Activated T-helper 1 cell treated with anti-CD3 and anti-CD28 coated beads, Interleukin-2, amount 50 U/mL, for 16 hours (primary cell): ENCODE results near the gene WTAP.
"Not testable (repeated sequence)": the region's sequence is repeated elsewhere in the genome, so short reads cannot be mapped to it uniquely, and the experiment has no call there.

ENCODE experiments used
- DNase-seq, 2 donors: peaks; one replicate each; pipeline ENCODE4 v3.0.0-alpha.2; 2020; ENCODE audit warnings: low read depth in 1 of 2, low spot score in 1 of 2

WTAP gene

GRCh38 chr6:159693128-159693893 is 34.0 kb upstream of the WTAP start, which contains the start of gene SOD2:
TSS of gene SOD2 (minus strand) at chr6:159693241. CDS start at chr6:159693167, 74 bp downstream.
- peak; percentile 67 to 72 for DNase-seq

DNA sequence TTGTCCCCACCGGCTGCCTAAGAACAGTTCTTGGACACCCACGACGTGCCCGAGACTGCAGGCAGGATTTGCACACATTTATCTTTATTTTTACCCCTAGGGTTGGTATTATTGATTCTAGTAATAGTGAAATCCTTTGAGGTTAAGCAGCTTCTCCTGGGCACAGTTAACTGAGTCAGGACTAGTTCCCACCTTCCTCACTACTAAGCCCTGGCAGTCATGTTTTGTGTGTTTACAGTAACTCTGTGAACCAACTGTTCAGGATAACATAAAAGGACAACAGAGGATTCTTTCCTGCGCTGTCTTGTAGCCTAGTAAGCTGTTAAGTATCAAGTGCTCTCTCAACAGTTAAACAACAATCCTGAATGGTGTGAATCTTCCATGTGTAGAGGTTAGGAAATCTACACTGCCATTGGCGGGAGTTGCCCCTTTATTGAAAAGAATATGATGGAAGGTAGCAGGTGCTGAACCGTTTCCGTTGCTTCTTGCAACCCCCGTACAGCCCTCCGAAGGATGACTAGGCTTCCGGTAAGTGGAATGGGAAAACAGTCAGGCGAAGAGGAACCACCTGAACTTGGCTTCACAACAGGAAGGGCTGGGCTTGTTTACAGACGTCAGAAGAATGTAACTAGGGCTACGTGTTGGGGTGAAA is 33.3 kb upstream of the WTAP start:
- no peak for DNase-seq

- no peak for DNase-seq
Observed at GRCh38 chr6:159695984-159696383, 31.3 kb upstream of the WTAP start.

GRCh38 chr6:159700970-159701369 is 26.3 kb upstream of the WTAP start:
- DNase-seq = no peak

DNA sequence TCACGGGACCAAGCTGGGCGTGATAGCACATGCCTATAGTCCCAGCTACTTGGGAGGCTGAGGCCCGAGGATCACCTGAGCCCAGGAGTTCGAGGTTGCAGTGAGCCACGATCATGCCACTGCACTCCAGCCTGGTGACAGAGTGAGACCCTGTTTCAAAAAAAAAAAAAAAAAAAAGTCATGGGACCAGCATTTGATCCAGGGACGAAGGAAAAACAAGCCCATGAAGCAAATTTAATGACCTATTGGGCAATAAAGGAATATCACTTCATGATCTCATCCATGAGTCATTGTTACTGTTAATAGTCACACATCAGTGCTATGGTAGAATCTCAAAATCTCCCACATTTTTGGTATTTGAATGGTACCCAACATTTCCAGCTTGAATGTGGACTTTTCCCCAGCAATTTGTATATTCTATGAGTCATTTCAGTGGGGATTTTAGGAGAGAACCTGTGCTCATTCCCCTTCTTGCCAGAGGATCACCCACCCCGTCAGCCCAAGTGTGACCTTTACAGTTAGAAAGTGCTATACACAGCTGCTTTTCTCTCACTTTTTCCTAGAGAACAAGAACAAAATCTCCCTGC is 25.8 kb upstream of the WTAP start:
- no peak for DNase-seq

DNA sequence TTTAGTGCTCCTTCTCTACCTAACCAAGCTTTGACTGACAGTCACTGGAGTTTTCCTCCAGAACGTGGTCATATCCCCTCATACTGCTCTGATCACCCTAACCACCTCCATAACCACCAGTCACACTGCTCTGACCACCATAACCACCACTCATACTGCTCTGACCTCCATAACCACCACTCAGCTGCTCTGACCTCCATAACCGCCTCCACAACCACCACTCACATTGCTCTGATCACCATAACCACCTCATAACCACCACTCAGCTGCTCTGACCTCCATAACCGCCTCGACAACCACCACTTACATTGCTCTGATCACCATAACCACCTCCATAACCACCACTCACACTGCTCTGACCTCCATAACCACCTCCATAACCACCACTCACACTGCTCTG is 16.7 kb upstream of the WTAP start:
- not testable (repeated sequence) for DNase-seq

- not testable (repeated sequence) for DNase-seq
Observed at GRCh38 chr6:159712389-159712788, 14.9 kb upstream of the WTAP start.

DNA sequence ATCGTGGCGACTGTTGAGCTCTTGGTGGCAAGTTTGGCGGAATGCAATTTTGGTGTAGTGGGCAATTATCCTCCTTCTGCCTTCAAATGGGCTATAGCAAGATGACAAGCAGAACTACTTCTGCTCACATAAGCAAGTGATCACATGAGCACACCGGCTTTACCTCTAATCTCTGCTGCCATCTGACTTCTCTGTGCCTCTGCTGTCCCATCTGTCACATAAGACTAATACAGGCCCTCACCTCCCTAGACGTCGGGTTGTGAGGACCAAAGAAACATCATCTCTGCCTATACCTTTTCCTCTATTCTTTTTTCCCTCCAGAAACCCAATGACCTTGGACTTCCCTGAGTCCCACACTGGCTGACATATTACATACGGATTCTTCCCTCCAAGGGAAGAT is 13.3 kb upstream of the WTAP start:
- no peak for DNase-seq

- no peak for DNase-seq
Observed at GRCh38 chr6:159714404-159714803, 12.9 kb upstream of the WTAP start.

DNA sequence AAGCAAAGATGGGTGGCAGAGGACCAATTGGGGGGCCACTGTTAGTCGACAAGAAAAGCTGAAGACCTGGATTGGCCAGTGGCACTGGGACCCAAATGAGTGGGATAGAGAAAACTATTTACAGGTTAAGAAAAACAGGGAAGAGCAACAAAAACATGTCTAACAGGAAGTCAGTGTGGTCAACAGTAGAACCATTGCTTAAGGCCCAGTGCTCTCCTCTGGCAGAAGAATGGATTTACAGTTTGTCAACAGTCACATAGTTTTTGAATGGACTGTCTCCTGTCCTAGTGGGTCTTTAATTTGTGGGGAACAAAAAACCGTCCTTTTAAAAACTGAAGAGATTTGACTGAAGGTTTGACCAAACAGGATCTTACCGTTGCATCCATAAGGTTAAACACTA is 12.1 kb upstream of the WTAP start:
- DNase-seq = no peak

DNA sequence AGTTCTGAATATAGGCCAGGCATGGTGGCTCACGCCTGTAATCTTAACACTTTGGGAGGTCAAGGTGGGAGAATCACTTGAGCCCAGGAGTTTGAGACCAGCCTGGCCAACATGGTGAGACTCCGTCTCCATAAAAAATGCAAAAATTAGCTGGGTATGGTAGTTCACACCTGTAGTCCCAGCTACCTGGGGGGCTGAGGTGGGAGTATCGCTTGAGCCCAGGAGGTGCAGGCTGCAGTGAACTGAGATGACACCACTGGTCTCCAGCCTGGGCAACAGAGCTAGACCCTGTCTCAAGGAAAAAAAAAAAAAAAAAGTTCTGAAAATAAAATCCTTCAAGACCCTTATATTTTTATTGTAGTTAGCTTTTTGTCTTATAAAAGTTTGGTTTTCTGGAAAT is 11.7 kb upstream of the WTAP start:
- DNase-seq = no peak

DNA sequence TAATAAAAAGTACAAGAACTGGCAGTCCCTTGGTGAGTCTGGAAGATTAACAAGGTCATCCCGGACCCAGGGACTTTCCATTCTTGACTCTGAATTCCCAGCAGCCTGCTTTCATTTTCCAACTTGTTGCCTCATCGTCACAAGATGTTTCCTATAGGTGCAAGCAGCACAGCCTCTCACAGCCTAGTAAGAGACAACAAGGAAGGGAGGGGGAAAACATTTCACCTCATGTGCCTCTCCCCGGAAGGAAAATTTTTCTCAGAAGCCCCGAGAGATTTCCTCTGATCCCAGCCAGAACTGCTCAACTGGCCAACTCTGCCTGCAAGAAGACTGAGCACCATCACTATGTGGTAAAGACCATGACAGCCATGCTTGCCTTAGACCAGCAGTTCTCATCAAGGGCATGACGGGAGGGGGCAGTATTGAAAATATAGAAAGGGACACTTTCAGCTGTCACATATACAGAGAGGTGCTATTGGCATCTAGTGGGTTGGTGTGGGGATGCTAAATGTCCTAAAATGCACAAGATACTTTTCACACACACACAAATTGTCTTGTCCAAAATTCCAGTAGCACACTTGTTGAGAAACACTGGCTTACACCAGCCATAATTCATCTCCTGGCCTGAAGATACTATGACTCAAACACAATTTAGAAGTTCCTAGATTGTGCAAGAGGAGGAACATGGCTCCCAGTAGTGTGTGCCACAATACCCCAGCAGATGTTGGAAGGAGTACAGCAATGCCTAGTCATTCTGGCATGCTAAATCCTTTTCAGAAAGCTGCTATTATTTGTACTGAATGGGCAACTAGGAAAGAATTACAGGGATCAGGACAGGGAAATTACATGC is 10.8 kb upstream of the WTAP start:
- no peak for DNase-seq

DNA sequence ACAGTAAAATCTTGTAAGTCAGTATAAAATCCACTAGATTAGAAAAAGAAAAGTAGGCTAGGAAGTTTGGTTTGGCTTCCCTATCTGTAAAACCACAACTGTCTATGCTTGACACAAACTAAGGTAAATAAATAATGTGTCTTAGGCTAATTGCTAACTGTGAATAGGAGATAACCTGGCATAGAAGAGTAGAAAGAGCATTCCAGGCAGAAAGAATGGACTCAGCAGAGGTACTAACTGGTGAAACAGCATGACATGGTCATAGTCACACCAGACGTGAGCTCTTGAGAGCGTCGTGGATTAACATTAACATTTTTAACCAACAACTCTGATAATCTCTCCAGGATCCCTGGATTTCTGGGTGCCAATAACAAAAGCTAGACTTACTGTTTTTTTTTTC is 8.7 kb upstream of the WTAP start:
- DNase-seq = no peak

- no peak for DNase-seq
Observed at GRCh38 chr6:159719287-159719686, 8.0 kb upstream of the WTAP start.

- DNase-seq = no peak
Observed at GRCh38 chr6:159720708-159721107, 6.6 kb upstream of the WTAP start.

GRCh38 chr6:159721981-159722380 is 5.3 kb upstream of the WTAP start:
- not testable (repeated sequence) for DNase-seq

- DNase-seq = no peak
Observed at GRCh38 chr6:159722655-159723054, 4.7 kb upstream of the WTAP start.

- no peak for DNase-seq
Observed at GRCh38 chr6:159723259-159723658, 4.0 kb upstream of the WTAP start.

GRCh38 chr6:159724778-159725177 is 2.5 kb upstream of the WTAP start:
- no peak for DNase-seq

DNA sequence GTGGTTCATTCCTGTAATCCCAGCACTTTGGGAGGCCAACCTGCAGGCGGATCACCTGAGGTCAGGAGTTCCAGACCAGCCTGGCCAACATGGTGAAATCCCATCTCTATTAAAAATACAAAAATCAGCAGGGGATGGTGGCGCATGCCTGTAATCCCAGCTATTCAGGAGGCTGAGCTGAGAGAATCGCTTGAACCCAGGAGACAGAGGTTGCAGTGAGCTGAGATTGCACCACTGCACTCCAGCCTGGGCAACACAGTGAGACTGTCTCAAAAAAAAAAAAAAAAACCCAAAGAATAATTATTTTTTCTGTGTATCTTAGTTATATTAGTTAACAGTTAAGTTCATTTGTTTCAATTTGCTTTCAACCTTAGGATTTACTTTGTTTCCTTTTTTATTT is 2.1 kb upstream of the WTAP start:
- DNase-seq = not testable (repeated sequence)

DNA sequence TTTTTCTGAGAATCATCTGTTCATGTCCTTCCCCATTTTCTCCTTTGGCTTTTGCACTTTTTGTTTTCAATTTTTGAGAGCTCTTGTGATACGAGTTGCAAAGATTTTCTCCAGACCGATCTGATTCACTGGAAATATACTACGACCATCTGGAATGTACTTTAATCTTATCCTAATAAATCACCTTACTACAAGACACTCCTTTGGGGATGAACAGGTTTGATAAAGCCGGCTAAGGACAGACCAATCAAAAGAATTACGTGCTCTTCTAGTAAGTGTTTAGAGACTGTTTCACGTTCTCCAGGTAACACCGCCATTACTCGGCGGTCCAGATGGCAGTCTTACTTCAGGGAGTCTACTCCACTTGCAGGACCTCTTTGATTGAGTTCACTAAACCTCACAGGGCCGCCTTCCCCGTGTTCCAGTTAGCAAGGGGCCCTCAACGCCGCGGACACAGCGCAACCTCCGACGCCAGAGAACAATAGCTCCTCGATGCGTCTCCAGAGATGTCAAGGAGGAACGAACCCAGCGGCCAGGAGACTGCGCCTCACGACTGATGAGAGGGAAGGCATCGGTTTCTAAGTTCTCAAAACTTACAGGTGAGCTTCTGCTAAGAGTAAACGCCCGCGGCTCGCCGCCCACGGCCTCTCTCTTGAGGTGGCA is 920 bp upstream of the WTAP start:
- DNase-seq = no peak
